ENCODE results near the gene SLC22A3.
A peak's percentile ranks its signal among the peaks of the same experiment; 100 is the strongest.
"Not testable (repeated sequence)": the region's sequence is repeated elsewhere in the genome, so short reads cannot be mapped to it uniquely, and the experiment has no call there.

Gene SLC22A3

DNA sequence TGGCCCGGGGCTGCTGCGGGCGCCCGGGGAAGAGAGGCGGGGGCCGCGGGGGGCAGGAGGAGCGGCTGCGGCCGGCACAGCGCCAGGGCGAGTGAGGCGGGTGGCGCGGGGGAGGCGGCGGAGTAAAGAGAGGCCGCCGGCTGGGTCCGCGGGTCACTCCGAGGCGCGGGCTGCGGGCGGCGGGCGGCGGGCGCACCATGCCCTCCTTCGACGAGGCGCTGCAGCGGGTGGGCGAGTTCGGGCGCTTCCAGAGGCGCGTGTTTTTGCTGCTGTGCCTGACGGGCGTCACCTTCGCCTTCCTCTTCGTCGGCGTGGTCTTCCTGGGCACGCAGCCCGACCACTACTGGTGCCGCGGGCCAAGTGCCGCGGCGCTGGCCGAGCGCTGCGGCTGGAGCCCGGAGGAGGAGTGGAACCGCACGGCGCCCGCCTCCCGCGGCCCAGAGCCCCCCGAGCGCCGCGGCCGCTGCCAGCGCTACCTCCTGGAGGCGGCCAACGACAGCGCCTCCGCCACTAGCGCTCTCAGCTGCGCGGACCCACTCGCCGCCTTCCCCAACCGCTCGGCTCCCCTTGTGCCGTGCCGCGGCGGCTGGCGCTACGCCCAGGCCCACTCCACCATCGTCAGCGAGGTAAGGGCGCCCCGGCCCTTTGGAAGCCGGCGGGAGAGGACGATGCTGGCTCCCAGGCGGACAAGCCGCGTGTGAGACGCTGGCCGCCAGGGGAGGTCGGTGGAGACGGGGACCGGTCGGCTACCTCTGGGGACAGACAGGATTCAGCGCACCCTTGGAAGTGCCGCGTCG is at the start of gene SLC22A3:
Gene SLC22A3 (plus strand): TSS at position 156 of the 797 bp plus-strand sequence. CDS start 42 bp downstream, at position 198.
- peak in 18 of 51 donors; percentile 5 to 61 (median 36) for DNase-seq

DNA sequence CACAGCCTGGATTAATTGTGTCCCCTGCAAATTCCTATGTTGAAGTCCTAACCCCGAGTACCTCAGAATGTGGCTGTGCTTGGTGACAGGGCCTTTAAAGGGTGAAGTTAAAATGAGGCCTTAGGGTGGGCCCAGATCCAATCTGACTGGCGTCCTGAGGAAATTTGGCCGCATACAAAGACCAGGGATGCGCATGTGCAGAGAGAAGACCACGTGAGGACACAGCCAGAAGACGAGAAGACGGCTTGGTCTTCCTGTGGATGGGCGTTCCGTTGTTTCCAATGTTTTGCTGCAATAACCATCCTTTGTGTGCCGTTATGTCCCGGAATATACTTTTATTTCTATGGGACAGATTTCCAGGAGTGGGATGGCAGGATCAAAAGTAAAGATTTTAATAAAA is 48.6 kb upstream of the SLC22A3 start:
- DNase-seq, result no peak

DNA sequence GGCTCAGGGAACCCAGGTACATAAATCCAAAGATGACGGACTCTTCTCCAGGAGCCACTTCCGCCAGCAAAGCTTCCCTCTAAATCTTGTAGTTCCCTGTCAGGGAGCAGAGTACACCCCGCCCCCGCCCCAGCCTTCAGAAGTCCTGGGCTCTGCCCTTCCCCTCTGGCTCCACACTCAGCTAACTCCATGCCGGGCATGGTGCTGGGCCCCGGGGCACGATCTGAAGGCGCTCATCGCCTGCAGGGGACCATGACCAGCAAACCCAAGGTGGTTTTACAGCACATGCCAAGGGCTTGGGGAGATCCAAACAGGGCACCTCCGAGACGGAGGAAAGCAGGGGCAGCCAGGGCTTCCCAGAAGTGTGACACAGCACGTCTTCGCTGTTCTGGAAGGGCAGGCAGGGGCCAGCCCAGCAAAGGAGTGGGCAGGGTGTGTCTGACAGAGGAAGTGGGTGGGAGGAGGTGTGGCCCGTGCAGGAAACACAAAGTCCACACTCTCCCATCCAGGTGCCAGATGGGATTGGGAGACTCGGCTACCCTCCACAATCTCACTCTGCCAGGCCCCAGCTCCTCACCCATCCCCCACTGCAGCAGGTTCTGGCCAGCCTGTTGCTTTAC is 48.0 kb upstream of the SLC22A3 start:
- no peak for DNase-seq

GRCh38 chr6:160301339-160301738 is 46.8 kb upstream of the SLC22A3 start:
- DNase-seq, result no peak

- not testable (repeated sequence) for DNase-seq
Observed at GRCh38 chr6:160302431-160303082, 45.6 kb upstream of the SLC22A3 start.

- DNase-seq, result no peak
Observed at GRCh38 chr6:160303806-160304205, 44.4 kb upstream of the SLC22A3 start.

DNA sequence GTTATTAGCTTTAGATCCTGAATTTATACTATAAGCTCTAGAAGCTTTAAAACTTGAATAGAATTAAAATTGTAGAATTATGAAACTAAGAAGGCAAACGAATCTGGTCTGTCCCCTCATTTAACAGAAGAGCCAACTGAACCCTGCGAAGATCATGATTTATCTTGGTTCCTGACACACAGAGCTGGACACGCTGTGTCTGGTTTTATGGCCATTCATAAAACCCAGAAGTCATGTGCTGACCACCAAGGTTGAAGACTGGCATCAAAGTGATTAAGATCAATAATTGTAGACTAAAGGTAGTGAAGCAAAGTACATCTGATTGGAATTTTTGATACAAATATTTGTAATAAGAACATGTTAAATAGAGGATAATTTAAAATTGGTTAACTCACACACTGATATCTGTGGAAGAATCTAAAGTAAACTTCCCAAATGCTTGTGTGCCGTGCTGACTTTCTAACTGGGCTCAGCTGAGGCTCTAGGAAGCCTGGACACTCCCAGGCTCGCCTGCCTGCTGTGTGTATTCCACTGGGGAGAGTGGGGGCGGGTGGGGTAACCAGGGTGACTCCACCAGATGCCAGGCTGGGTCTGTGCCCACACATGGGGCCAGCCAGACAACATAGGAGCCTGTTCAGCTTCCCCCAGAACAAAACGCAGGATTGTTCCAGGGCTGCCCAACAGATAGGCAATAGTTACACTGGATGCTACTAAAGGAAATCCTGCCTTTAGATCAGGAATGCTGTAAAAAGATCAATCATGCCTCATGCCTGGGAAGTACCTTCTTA is 42.1 kb upstream of the SLC22A3 start:
- DNase-seq, result peak in 37 of 51 donors; percentile 1 to 78 (median 42)

GRCh38 chr6:160309718-160310117 is 38.5 kb upstream of the SLC22A3 start:
- DNase-seq, result no peak

GRCh38 chr6:160312900-160313299 is 35.3 kb upstream of the SLC22A3 start:
- DNase-seq, result no peak

DNA sequence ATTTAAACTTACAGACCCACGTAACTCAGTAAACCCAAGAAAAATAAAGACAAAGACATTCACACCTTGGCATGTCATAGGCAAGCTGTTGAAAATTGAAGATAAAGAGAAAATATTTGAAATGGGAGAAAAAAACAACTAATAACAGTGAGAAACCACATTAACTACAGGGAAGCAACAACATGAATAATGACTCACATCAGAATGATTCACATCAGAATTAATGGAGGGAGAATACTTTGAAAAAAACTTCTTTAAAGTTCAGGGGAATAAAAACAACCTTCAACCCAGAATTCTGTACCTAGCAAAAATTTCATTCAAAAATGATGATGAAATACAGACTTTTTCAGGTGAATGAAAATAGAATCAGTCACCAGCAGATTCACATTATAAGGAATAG is 32.9 kb upstream of the SLC22A3 start:
- DNase-seq, result no peak

DNA sequence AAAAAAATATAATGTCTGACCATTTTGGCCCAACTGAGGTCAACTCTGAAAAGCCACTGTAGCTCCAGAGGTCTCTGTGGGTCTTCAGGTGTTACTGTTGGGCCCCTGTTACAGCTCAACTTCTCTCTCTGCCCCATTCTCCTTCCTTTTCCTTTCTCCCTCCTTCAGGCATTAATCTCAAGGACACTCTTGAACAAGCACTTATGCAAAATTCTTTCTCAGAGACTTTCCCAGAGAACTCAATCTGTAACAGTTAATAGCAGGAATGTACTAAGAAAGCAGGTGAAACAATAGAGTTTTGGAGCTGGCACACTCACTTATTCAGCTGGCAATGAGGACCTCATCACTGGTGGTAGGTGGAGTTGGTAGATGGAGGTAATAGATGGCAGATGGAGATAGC is 31.9 kb upstream of the SLC22A3 start:
- no peak for DNase-seq

GRCh38 chr6:160319246-160319645 is 28.9 kb upstream of the SLC22A3 start:
- DNase-seq, result no peak

DNA sequence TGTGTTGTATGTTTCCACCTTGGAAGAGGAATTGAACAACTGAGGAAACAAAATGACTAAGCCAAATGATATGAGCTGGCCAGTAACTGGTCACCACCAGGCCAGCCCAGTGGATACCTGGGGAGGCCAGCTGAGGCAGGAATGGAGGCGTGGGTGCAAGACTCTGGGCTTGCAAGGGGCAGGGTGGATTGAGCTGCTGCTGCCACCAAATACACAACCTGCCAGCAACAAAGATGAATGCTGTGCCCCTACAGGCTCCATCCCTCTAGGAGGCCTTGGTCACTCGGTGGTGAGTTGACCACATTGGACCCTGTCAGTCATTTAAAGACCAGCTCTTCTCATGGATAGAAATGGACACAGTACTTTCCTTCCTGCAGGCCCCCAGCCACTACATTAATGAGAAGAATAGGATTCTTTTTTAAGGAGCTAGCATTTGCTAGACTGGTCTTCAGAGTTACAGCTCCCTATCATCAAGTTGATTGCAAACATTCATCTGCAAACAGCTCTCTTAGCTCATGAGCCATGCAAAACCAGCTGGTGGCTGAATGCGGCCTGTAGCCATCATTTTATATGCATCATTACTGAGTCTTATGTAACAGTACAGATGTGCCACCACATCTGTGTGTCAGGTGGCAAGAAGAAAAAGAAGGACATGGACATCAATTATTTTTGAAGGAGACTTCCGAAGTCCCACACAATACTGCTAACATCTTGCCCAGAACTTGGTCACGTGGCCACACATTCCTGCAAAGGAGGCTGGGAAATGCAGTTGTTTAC is 26.3 kb upstream of the SLC22A3 start:
- no peak for DNase-seq

DNA sequence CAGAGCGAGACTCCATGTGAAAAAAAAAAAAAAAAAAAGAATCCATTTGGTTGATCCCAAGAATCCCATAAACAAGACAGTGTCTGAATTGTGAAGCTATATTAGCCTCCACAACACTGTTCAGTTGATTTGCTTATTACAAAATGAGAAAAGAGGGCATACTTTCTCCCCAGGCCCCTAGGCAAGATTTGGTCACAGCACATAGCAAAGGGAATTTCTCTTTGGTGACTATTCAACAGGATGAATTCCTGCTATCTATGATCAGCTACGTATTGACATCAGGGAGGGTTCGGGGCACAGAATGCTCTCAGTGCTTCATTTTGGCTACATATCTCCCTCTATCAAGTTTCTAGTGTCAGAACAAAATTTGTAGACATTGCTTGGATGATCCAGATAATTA is 20.2 kb upstream of the SLC22A3 start:
- no peak for DNase-seq

- no peak for DNase-seq
Observed at GRCh38 chr6:160328447-160328846, 19.7 kb upstream of the SLC22A3 start.

DNA sequence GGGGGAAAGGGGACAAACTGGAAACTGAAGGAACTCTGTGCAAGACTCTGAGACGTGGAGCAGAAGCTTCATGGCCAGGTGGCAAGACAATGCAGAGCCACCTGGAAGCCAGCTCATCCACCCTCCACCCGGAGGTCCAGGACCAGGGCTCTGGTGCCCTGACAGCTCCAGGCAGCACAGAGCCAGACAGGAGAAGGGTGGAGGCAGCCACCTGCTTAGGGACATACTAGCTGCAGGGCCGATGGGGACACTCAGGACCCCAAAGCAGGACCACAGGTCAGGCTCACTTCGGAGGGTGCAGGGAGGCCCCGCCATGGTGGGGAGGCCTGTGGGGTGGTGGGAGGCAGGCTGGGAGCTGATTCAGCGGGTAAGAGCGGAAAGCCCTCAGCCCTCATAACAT is 19.0 kb upstream of the SLC22A3 start:
- no peak for DNase-seq

DNA sequence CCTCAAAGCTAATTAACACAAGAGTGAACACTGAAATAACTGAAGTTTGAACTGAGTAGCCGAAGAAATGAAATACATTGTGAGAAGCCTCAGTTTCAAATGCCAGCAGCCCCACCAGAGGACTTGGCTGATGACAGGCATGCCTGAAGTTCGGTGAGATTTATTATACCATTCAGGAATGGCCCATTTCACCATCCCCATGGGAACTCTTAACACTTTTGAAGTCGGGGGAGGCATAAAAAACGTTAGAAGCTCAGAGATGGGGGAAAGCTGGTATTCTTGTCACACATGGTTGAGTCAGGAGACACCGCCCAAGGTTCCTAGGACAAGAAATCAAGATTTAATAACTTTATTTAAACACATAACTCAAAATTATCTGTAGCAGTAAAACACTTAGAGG is 17.6 kb upstream of the SLC22A3 start:
- no peak for DNase-seq

- no peak for DNase-seq
Observed at GRCh38 chr6:160331204-160331603, 17.0 kb upstream of the SLC22A3 start.

DNA sequence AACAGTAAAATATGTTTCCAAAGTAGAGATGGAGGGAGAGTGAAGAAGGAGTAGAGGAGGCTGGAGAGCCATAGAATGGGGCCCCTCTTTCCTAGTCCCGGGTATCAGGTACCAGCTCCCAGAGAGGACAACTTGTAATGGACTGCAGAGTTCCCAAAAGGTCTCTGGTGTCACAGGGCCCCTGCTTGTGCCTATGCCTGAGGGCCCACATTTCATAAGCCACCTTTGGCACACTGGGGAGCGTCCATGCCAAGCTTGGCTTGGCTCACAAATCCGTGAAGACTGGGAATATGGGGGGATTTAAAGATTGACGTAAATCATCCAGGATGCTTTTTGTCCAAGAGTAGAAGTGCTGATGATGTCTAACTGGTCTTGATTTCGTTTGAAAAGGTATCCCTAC is 16.4 kb upstream of the SLC22A3 start:
- DNase-seq, result no peak

- no peak for DNase-seq
Observed at GRCh38 chr6:160333101-160333500, 15.1 kb upstream of the SLC22A3 start.

GRCh38 chr6:160333841-160334240 is 14.3 kb upstream of the SLC22A3 start:
- no peak for DNase-seq

Measured in hypothalamus (tissue), 51 donors.